NCI-H345 treated with DMSO at 0.1 percent for 48 hours (cell line): Measurements from ENCODE around the gene NUF2.
A peak's percentile ranks its signal among the peaks of the same experiment; 100 is the strongest.
"Not testable (repeated sequence)": the region's sequence is repeated elsewhere in the genome, so short reads cannot be mapped to it uniquely, and the experiment has no call there.

Experiments
- DNase-seq: peaks from one replicate; lab custom pipeline; 2025; ENCODE audit not compliant: unreplicated experiment; lab: John Stamatoyannopoulos, UW

NUF2 gene

DNA sequence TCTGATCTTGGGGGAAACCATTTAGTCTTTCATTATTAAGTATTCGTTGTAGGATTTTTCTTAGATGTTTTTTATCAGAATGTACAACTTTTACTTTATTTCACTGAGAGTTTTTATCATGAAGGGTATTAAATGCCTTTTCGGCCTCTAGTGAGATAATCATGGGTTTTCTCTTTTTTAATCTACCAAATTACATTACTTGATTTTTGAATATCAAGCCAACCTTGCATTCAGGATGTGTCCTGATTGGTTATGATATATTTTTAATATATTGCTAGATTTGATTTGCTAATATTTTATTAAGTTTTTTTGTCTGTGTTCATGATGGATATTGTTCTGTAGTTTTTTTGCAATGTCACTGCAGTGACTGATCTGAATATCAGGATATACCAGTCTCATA lies 9.4 kb downstream of the NUF2 start:
- no peak for DNase-seq

DNA sequence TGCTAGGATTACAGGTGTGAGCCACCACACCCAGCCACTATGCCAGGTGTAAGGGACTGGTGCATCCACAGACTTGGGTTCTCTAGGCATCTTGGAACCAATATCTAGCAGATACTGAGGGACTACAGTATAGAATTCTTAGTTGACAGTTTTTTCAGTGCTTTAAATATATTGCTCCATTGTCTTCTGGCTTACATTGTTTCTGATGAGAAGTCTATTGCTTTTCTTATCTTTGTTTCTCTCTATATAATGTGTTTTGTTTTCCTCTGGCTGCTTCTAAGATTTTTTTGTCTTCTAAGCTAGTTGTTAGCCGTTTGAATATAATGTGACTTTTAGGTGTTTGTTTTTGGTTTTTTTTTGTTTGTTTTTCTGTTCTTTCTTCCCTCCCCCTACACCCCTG lies 13.5 kb downstream of the NUF2 start:
- DNase-seq, result no peak

DNA sequence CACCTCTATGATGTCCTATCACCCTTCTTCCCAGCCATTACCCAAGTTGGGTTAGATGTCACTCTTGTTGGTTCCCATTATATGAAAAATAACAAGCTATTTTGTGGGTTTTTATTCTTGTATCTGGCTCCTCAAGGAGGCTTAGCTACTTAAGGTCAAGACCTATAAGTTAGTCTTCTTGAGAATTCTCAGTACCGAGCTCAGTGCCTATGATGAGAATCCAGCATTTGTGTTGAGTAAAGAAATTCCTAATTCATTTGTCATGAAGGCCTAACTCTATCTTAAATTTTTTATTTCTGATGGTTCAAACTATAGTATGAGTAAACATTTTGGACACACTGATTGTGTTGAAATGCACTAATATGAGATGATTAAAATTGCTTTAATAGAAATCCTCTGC lies 15.9 kb downstream of the NUF2 start:
- no peak for DNase-seq

DNA sequence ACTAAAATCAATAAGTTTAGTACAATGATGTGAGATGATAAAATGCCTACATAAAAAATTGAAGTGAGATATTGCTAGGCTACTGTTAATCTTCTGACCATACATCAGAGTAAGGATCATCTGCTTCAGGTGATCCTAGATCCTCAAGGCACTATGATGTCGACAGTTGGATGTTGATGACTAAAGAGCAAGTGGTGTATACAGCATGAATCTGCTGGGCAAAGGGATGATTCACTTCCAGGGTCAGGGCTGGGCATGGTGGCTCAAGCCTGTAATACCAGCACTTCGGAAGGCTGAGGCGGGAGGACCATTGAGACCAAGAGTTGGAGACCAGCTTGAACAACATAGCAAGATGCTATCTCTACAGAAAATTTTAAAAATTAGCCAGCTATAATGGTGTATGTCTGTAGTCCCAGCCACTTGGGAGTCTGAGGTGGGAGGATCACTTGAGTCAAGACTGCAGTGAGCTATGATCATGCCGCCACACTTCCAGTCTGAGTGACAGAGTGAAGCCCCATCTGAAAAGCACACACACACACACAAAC lies 24.6 kb downstream of the NUF2 start:
- DNase-seq, result no peak

DNA sequence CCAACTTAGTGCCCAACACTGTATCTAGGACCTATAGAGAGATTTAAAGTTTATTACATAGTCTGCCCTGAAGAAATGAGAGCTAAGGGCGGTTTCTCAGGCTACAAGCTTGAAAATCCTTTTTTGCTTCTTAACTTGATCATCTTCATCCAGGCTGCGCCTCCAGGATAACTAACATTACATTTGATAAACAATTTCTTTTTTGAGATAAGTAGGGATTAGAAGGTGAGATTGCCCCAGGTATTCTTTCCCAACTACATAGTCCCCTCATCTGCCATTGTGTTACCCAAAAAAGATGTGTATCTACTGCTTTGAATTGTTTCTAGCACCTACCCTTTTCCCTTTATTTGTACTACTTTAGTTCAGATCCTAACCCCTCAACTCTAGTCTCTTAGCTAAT lies 25.4 kb downstream of the NUF2 start:
- DNase-seq, result no peak

DNA sequence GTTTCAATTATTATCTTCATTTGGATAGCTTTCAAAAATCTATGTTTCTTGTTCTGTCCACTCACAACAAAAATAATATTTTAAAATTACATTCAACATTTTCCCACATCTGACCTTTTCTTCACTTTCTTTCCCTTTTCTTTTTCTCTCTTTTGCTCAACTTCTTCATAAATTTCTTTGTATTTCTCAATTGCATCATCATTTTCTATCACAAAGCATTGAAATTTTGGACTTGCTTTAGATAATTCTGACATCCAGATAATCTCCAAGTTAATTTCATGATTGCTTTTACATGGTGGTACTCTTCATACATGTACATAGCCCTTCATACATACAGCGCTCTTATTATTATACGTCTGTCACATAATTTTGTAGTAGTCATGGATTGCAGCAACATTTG lies 30.2 kb downstream of the NUF2 start:
- no peak for DNase-seq

DNA sequence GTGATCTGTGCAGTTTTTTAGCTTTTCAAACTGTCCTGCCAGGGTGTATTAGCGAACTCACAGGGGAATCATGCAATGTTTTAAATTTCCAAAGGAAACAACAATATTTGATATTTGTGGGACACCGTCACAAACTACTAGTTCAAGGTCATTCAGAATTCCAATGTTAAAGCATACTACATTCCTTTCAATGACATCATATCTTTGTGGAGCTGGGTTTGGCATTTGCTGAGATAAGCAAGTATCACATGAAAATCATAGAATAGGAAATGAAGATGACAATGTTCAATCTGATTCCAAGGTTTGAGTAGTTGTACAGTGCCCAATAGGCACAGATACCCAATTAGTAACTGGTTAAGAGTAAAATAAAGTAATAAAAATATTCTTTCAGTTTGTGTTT lies 35.6 kb downstream of the NUF2 start:
- no peak for DNase-seq

DNA sequence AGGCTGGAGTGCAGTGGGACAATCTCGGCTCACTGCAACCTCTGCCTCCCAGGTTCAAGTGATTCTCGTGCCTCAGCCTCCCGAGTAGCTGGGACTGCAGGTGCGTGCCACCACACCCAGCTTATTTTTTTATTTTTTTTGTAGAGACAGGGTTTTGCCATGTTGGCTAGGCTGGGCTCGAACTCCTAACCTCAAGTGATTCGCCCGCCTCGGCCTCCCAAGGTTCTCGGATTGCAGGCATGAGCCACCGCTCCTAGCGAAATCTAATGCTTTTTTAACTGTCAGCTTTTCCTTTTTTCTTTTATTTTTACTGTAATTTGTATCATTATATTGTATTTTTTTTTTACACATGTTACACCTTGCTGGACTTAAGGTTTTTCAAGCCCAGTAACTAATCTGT lies 36.4 kb downstream of the NUF2 start:
- not testable (repeated sequence) for DNase-seq

DNA sequence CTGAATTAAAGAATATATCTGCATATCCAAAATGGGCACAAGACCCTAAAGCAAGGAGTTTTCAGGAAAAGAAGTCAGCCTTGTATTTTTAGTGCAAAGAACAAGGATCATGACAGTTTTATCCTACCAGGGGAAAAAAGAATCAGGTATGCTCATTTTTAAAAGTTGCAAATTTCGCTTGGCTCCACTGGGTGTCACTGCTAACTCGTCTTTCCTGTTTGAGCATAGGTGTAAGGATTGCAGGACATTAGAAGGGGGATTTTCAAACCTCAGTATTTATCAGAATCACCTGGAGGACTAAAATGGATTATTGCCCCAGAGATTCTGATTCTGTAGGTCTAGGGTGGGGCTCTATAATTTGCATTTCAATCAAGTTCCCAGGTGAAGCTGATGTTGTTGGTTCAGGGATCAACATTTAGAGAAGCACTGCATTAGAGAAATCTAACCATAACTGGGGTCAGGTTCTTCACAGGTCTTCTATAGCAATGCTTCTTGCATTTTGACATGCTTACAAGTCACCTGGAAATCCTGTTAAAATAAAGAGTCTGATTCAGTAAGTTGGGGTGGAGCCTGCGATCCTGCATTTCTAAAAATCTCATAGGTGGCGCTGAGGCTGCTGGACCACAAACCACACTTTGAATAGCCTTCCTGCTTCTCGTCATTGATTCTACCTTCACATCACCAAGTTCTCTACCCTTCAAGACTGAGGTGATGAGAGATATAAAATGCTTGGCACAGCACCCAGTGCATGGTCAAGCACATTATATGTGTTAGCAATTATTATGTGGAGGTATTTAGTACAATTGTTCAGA lies 39.6 kb downstream of the NUF2 start:
- DNase-seq, result peak; percentile 19

DNA sequence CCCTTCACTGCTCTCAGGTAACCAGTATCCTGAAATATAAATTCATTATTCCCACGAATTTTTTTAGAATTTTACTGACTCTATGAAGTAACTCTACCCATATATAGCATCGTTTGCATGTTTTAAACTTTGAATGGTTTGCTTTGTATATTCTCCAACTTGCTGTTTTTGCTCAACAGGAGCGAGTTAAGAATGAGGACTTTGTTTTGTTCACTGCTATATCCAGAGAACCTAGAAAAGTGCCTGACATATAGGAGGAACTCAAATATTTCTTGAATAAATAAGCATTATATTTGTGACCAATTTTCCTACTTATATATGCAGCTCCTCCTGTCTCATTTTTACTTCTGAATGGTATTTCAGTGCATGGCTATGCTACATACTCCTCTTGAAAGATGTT lies 43.4 kb downstream of the NUF2 start:
- DNase-seq, result no peak

GRCh38 chr1:163366555-163366954 lies 44.8 kb downstream of the NUF2 start:
- no peak for DNase-seq

DNA sequence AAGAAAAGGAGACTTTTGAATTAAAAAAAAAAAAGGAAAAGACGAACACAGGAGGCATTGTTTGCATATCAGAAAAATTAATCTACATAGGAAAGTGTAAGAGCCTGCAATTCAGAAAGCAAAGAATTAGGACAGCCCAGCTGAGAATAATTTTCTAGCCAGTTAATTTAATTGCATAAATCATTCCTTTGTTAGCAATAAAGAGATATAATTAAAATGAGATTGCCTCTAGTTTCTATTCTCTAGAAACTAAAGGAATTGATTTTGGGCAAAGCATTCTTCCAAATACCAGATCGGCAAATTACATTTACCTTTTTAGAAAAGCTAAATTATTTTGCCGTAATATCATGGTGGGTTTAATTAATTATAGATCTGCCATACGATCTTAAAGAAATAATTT lies 46.0 kb downstream of the NUF2 start:
- no peak for DNase-seq

GRCh38 chr1:163372576-163372975 lies 50.8 kb downstream of the NUF2 start:
- DNase-seq, result no peak

DNA sequence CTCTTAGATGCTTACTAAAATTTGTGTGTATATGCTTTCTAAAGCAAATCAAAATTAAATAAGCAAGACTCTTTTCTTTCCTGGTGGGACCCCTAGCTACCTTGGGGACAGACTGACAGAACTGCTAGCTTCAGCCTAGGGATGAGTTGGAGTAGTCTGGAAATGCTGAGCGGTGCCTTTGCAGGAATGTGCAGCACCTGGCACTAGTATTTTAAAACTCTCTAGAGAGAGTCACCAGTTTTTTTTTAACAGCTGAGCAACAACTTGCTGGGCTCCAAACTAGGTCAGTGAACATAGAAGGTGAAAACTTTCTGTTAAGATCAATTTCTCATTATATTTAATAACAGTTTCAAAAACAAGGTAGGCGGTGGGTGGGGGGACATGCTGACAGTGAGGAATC lies 56.8 kb downstream of the NUF2 start:
- DNase-seq, result no peak

GRCh38 chr1:163379801-163380200 lies 58.0 kb downstream of the NUF2 start:
- no peak for DNase-seq

- DNase-seq, result no peak
Observed at GRCh38 chr1:163381487-163382184, 59.9 kb downstream of the NUF2 start.

DNA sequence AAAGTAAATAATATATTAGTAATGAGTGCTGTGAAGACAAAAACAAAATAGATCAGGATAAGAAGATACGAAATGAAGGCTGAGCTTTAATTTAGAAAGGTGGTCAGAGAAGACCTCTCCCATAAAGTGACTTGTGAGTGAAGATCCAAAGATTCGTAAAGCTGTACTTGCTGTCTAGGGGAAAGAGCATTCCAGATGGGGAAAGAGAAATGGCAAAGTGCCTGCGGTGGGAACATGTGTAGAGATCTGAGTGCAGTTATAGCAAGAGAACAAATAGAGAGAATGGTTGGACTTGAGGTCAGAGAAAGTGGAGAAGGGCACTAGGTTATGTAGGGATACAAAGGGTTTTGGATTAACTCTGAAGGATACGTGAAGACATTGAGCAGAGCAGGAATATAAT lies 60.6 kb downstream of the NUF2 start:
- no peak for DNase-seq

- DNase-seq, result no peak
Observed at GRCh38 chr1:163387146-163387545, 65.4 kb downstream of the NUF2 start.

GRCh38 chr1:163388970-163389369 lies 67.2 kb downstream of the NUF2 start:
- DNase-seq, result no peak

DNA sequence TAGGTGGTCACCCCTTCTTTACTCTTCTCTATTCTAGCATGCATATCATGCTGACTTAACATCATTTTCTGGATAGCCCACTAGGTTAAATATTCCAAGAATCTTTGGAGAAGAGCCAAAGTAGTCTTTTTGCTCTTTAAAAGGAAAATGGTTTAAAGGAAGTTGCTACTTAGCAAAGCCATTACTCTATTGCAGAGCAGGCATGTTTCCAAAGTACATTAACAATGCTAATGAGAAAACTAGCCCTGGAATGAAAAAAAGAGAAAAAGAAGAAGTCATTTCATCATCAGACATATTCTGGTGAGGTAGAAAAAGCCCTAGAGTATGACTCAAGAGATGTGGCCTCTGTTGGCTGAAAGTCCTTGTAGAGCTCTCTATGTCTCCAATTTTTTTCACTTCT lies 74.0 kb downstream of the NUF2 start:
- DNase-seq, result no peak

GRCh38 chr1:163397451-163398200 lies 75.9 kb downstream of the NUF2 start:
- DNase-seq, result no peak

- no peak for DNase-seq
Observed at GRCh38 chr1:163399001-163399400, 77.2 kb downstream of the NUF2 start.
